Neural cell (in vitro differentiated cells): ENCODE results near the gene LRGUK.

Source experiments
- EZH2 ChIP-seq: fragments of 200-600, 300-800 bp; shearing (Covaris generic), sonication (generic); IDR thresholded peaks from 2 replicates; pipeline ENCODE4 v1.6.1; 2014; ENCODE audit warnings: antibody characterized with exemption, low read length, borderline replicate concordance, mild to moderate bottlenecking; ENCODE audit not compliant: insufficient read depth, poor library complexity, severe bottlenecking
- MXI1 ChIP-seq: fragments of 450-650 bp; conservative IDR thresholded peaks from 2 replicates; pipeline ENCODE4 v1.6.1; 2014; ENCODE audit warnings: antibody characterized with exemption, mild to moderate bottlenecking; ENCODE audit not compliant: poor library complexity, severe bottlenecking
- POLR2AphosphoS5 ChIP-seq: IDR thresholded peaks from 2 replicates; pipeline ENCODE4 v1.6.1; 2012
- SMC3 ChIP-seq: fragments of 450-650 bp; conservative IDR thresholded peaks from 2 replicates; pipeline ENCODE4 v1.6.1; 2014; ENCODE audit warnings: antibody characterized with exemption, mild to moderate bottlenecking, moderate library complexity; ENCODE audit not compliant: poor library complexity

DNA sequence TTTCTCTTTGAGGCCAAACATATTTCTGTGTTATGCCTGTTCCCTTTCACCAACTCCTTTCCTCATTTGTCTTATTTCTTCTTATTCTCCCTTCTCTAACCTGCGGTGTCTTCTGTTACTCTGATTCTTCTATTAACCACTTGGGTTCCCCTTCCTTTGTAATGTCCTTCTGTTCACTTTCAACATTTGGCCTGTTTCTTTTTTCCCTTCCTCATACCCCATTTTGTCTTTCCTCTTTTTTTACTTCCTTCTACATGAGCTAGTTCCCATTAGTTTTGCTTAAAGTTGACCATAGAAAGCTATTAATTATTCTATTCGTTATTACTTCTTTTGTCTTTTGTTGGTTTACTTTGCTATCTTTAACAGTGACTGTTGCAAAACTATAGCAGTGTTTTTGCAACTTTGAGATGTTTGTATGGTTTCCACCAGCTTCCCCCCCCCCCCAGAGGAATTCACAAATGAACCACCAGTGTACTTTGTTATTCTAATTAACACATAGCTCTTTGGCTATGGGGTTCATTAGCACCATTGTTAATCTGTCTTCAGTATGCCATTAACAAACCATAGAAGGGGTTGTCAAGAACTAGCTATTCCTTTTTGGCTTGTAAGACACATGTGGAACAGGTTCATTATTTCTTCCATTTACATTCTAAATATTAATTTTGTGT, 2.9 kb downstream of the LRGUK start:
- TF ChIP-seq SMC3 (no peak), POLR2AphosphoS5 (no peak), MXI1 (no peak), EZH2 (no peak)
